Right lobe of liver (tissue), 6 donors: Measurements from ENCODE around the gene PAQR7. TPM values are rescaled to one million over a fixed set of nuclear protein-coding genes. Genes with fewer than 3 reads are reported as not detected.

ENCODE experiments used
- ATAC-seq, 4 donors: fragments of 200-7000 bp; cut with Tn5 transposase; one replicate each; pipeline ENCODE4 v1.9.1; 2020; ENCODE audit warnings: mild to moderate bottlenecking in 4 of 4, moderate library complexity in 4 of 4
- DNase-seq, 3 donors: peaks; one replicate each; pipeline ENCODE4 v3.0.0-alpha.2; 2020
- H3K27ac ChIP-seq, 3 donors: fragments of 200-600 bp; one replicate each; pipeline ENCODE4 v1.8.0; 2022
- H3K27me3 ChIP-seq, 2 donors: fragments of 200-600 bp; one replicate each; pipeline ENCODE4 v1.8.0; 2022
- H3K36me3 ChIP-seq, 4 donors: fragments of 200-600 bp; sonication (generic) in 1 of 4; one replicate each; pipeline versions ENCODE4 v1.5.1 to v1.8.0; 2017 to 2022; ENCODE audit warnings: control low read depth in 1 of 4
- H3K4me1 ChIP-seq, 4 donors: fragments of 200-600 bp; sonication (generic) in 1 of 4; one replicate each; pipeline versions ENCODE4 v1.5.1 to v1.8.0; 2017 to 2022; ENCODE audit warnings: control low read depth in 1 of 4
- H3K4me3 ChIP-seq, 3 donors: fragments of 200-600 bp; one replicate each; pipeline ENCODE4 v1.8.0; 2022
- H3K9me3 ChIP-seq, 4 donors: fragments of 200-600 bp; sonication (generic) in 1 of 4; one replicate each; pipeline versions ENCODE4 v1.5.1 to v1.8.0; 2017 to 2022; ENCODE audit warnings: control low read depth in 1 of 4
- CTCF ChIP-seq, 4 donors: fragments of 200-600 bp in 3 of 4; fragments of 450-650 bp in 1 of 4; IDR thresholded peaks; one replicate each; pipeline versions ENCODE4 v1.5.1 to v1.8.0; 2016 to 2022; ENCODE audit warnings: antibody characterized with exemption in 4 of 4, mild to moderate bottlenecking in 2 of 4
- POLR2A ChIP-seq: fragments of 450-650 bp; IDR thresholded peaks from one replicate; pipeline ENCODE4 v1.6.1; 2017; ENCODE audit warnings: antibody characterized with exemption, mild to moderate bottlenecking
- WGBS: methylation state at CpG from one replicate; pipeline ENCODE4 v1.1.6; 2018; ENCODE audit warnings: low coverage, low lambda C conversion rate; ENCODE audit not compliant: insufficient coverage; ENCODE audit errors: missing lambda C conversion rate; 5-methylcytosine and 5-hydroxymethylcytosine counted together
- intact Hi-C, 2 donors: fragments of 100-400 bp; cut with DNase I; formaldehyde crosslinking; loops; one replicate each; pipeline versions ENCODE4 v1.11.2 to v1.14.1; 2022
- total RNA-seq, 6 experiments: library from RNA; depleted of rRNA in 2 of 6; stranded (reverse); fragments of >200 nt in 2 of 6; fragmentation: NEBNext Ultra II Directional in 3 of 6; extraction: Animal tissue kit (Norgen Biotek cat#: 25700) in 3 of 6; gene quantifications; one replicate each; pipeline versions ENCODE4 v1.1.0 to v1.2.4, GENCODE V29; 2016 to 2023
- donor health status: DM: no; HTN: yes; CAD: no.
- donor health status: DM: no; HTN: no; CAD: no.
- donor health status: DM: no; HTN: no; CAD: no.
- donor health status: DM: no; HTN: yes; CAD: no.
- donor health status: DM: no; HTN: yes; CAD: no.

The PAQR7 gene
- total RNA-seq, 6 experiments from 2014 or later = 0.74 to 4.8 (median 2.4) TPM

- DNase-seq (no peak), ATAC-seq (no peak)
- no peaks in the 10 kb centered on the region for H3K9me3 ChIP-seq
- WGBS = 33% methylated on average over 2 of the region's 2 CpGs
- no peak overlapping the region for H3K4me3 ChIP-seq
- no peak for TF ChIP-seq CTCF (IDR thresholded peaks at IDR 0.05)
- TF ChIP-seq POLR2A = no peak
- H3K27ac ChIP-seq = peak overlapping the region in 2 of 3 donors; percentile 65 to 84
- H3K36me3 ChIP-seq = no peaks in the 10 kb centered on the region
- no peaks in the 10 kb centered on the region for H3K27me3 ChIP-seq
- intact Hi-C loops = no loop called here
- H3K4me1 ChIP-seq = peaks cover 0 to 72% (median 29%) of the 10 kb centered on the region in 4 donors
These were observed 2.8 kb downstream of the PAQR7 start for GRCh38 chr1:25872713-25873112.

- H3K27me3 ChIP-seq = no peaks in the 10 kb centered on the region
- H3K4me3 ChIP-seq = no peak overlapping the region
- H3K4me1 ChIP-seq = peaks cover 0 to 78% (median 31%) of the 10 kb centered on the region in 4 donors
- ATAC-seq (peak in 3 of 4 donors; percentile 3 to 41 (median 13)), DNase-seq (peak in 2 of 3 donors; percentile 73 to 88)
- intact Hi-C loops = no loop called here
- no peaks in the 10 kb centered on the region for H3K9me3 ChIP-seq
- TF ChIP-seq POLR2A (no peak), CTCF (IDR thresholded peaks at IDR 0.05) (no peak)
- peak overlapping the region in 2 of 3 donors; percentile 65 to 84 for H3K27ac ChIP-seq
- 31% methylated on average over 4 of the region's 9 CpGs for WGBS
- no peaks in the 10 kb centered on the region for H3K36me3 ChIP-seq
These were observed 3.6 kb downstream of the PAQR7 start for GRCh38 chr1:25871704-25872494.

GRCh38 chr1:25871086-25871703, 4.3 kb downstream of the PAQR7 start:
- H3K36me3 ChIP-seq = no peaks in the 10 kb centered on the region
- no peaks in the 10 kb centered on the region for H3K9me3 ChIP-seq
- ATAC-seq (peak in 1 of 4 donors; percentile 27), DNase-seq (no peak)
- H3K27me3 ChIP-seq = no peaks in the 10 kb centered on the region
- H3K4me3 ChIP-seq = no peak overlapping the region
- WGBS = 13% methylated on average over 5 of the region's 5 CpGs
- TF ChIP-seq POLR2A = no peak
- TF ChIP-seq CTCF (IDR thresholded peaks at IDR 0.05) = no peak
- H3K4me1 ChIP-seq = peaks cover 0 to 85% (median 34%) of the 10 kb centered on the region in 4 donors
- intact Hi-C loops = no loop called here
- H3K27ac ChIP-seq = peak overlapping the region in 2 of 3 donors; percentile 65 to 84

- Histone ChIP-seq H3K9me3 (no peaks in the 10 kb centered on the region), H3K4me1 (peaks cover 0 to 83% (median 34%) of the 10 kb centered on the region in 4 donors), H3K4me3 (no peak overlapping the region), H3K27me3 (no peaks in the 10 kb centered on the region), H3K27ac (peak overlapping the region in 2 of 3 donors; percentile 65 to 84), H3K36me3 (no peaks in the 10 kb centered on the region)
- WGBS = 24% methylated on average over 1 of the region's 1 CpG
- no peak for ATAC-seq
- no peak for TF ChIP-seq CTCF (IDR thresholded peaks at IDR 0.05)
- no peak for TF ChIP-seq POLR2A
- DNase-seq = no peak
- intact Hi-C loops = no loop called here
These were observed 4.9 kb downstream of the PAQR7 start for GRCh38 chr1:25870614-25871013.
